ENCODE results near the gene HOXC5. TPM values are rescaled to one million over a fixed set of nuclear protein-coding genes. Genes with fewer than 3 reads are reported as not detected.

Gene HOXC5
- total RNA-seq, 1 experiment from 2014 or later, result 3.4 TPM

GRCh38 chr12:54047964-54048303 lies 15.1 kb downstream of the HOXC5 start:
- Mint-ChIP-seq H3K4me1 (ENCODE audit: low read depth, unreplicated experiment) (peaks cover 29% of the 10 kb centered on the region), H3K9me3 (ENCODE audit: unreplicated experiment) (no peaks in the 10 kb centered on the region), H3K36me3 (ENCODE audit: insufficient read depth, unreplicated experiment) (no peaks in the 10 kb centered on the region), H3K4me3 (ENCODE audit: unreplicated experiment) (no peak overlapping the region), H3K27me3 (ENCODE audit: insufficient read depth, unreplicated experiment) (no peaks in the 10 kb centered on the region), H3K27ac (ENCODE audit: unreplicated experiment) (no peak overlapping the region)
- no peaks in the 10 kb centered on the region for H3K36me3 ChIP-seq (ENCODE audit: control insufficient read depth, insufficient read depth, low read length)
- BruUV-seq (replicated peaks), result no TSS peak
- H3K4me1 ChIP-seq, result no peaks in the 10 kb centered on the region; the same call in none of the 2 replicates
- no peak for TF ChIP-seq CTCF (IDR thresholded peaks at IDR 0.05; ENCODE audit: insufficient read depth in 1 of 2, low read depth in 1 of 2, low read length in 1 of 2, severe bottlenecking in 1 of 2, unreplicated experiment in 1 of 2)
- no peaks in the 10 kb centered on the region for H3K9me3 ChIP-seq
- no peaks in the 10 kb centered on the region for H3K27me3 ChIP-seq (replicated peaks; ENCODE audit: control insufficient read depth, insufficient read depth, low read length)
- CTCF ChIA-PET, result no interaction called here
- DNase-seq, result no peak
- H3K4me3 ChIP-seq (ENCODE audit: low read depth, low read length), result no peak overlapping the region
- POLR2A ChIA-PET, result no interaction called here
- intact Hi-C loops (cut with micrococcal nuclease; ENCODE audit: unreplicated experiment), result no loop called here

GRCh38 chr12:54048406-54049093 lies 15.7 kb downstream of the HOXC5 start:
- no peaks in the 10 kb centered on the region for H3K36me3 Mint-ChIP-seq (ENCODE audit: insufficient read depth, unreplicated experiment)
- Histone ChIP-seq H3K27me3 (replicated peaks; ENCODE audit: control insufficient read depth, insufficient read depth, low read length) (no peaks in the 10 kb centered on the region), H3K4me3 (ENCODE audit: low read depth, low read length) (no peak overlapping the region), H3K4me1 (no peaks in the 10 kb centered on the region; the same call in none of the 2 replicates), H3K9me3 (no peaks in the 10 kb centered on the region), H3K36me3 (ENCODE audit: control insufficient read depth, insufficient read depth, low read length) (no peaks in the 10 kb centered on the region)
- ChIA-PET CTCF (no interaction called here), POLR2A (no interaction called here)
- H3K4me1 Mint-ChIP-seq (ENCODE audit: low read depth, unreplicated experiment), result peaks cover 26% of the 10 kb centered on the region
- DNase-seq, result no peak
- TF ChIP-seq CTCF (IDR thresholded peaks at IDR 0.05; ENCODE audit: insufficient read depth in 1 of 2, low read depth in 1 of 2, low read length in 1 of 2, severe bottlenecking in 1 of 2, unreplicated experiment in 1 of 2), result no peak
- no peaks in the 10 kb centered on the region for H3K27me3 Mint-ChIP-seq (ENCODE audit: insufficient read depth, unreplicated experiment)
- no TSS peak for BruUV-seq (replicated peaks)
- H3K9me3 Mint-ChIP-seq (ENCODE audit: unreplicated experiment), result no peaks in the 10 kb centered on the region
- no peak overlapping the region for H3K4me3 Mint-ChIP-seq (ENCODE audit: unreplicated experiment)
- H3K27ac Mint-ChIP-seq (ENCODE audit: unreplicated experiment), result no peak overlapping the region
- intact Hi-C loops (cut with micrococcal nuclease; ENCODE audit: unreplicated experiment), result no loop called here

- CTCF ChIA-PET, result no interaction called here
- no peaks in the 10 kb centered on the region for H3K27me3 Mint-ChIP-seq (ENCODE audit: insufficient read depth, unreplicated experiment)
- Histone ChIP-seq H3K9me3 (no peaks in the 10 kb centered on the region), H3K4me1 (no peaks in the 10 kb centered on the region; the same call in 1 of the 2 replicates), H3K27me3 (replicated peaks; ENCODE audit: control insufficient read depth, insufficient read depth, low read length) (no peaks in the 10 kb centered on the region), H3K4me3 (ENCODE audit: low read depth, low read length) (no peak overlapping the region), H3K36me3 (ENCODE audit: control insufficient read depth, insufficient read depth, low read length) (no peaks in the 10 kb centered on the region)
- no TSS peak for BruUV-seq (replicated peaks)
- no peak overlapping the region for H3K27ac Mint-ChIP-seq (ENCODE audit: unreplicated experiment)
- no peak overlapping the region for H3K4me3 Mint-ChIP-seq (ENCODE audit: unreplicated experiment)
- H3K36me3 Mint-ChIP-seq (ENCODE audit: insufficient read depth, unreplicated experiment), result no peaks in the 10 kb centered on the region
- DNase-seq, result no peak
- no peaks in the 10 kb centered on the region for H3K9me3 Mint-ChIP-seq (ENCODE audit: unreplicated experiment)
- POLR2A ChIA-PET, result no interaction called here
- intact Hi-C loops (cut with micrococcal nuclease; ENCODE audit: unreplicated experiment), result no loop called here
- H3K4me1 Mint-ChIP-seq (ENCODE audit: low read depth, unreplicated experiment), result peaks cover 20% of the 10 kb centered on the region
- no peak for TF ChIP-seq CTCF (IDR thresholded peaks at IDR 0.05; ENCODE audit: insufficient read depth in 1 of 2, low read depth in 1 of 2, low read length in 1 of 2, severe bottlenecking in 1 of 2, unreplicated experiment in 1 of 2)
Measured at GRCh38 chr12:54049108-54049507, 16.3 kb downstream of the HOXC5 start.

Data from Caco-2 (cell line).